ENCODE measurements around the gene NDUFC2.
"Not testable (repeated sequence)": the region's sequence is repeated elsewhere in the genome, so short reads cannot be mapped to it uniquely, and the experiment has no call there.

Gene NDUFC2

DNA sequence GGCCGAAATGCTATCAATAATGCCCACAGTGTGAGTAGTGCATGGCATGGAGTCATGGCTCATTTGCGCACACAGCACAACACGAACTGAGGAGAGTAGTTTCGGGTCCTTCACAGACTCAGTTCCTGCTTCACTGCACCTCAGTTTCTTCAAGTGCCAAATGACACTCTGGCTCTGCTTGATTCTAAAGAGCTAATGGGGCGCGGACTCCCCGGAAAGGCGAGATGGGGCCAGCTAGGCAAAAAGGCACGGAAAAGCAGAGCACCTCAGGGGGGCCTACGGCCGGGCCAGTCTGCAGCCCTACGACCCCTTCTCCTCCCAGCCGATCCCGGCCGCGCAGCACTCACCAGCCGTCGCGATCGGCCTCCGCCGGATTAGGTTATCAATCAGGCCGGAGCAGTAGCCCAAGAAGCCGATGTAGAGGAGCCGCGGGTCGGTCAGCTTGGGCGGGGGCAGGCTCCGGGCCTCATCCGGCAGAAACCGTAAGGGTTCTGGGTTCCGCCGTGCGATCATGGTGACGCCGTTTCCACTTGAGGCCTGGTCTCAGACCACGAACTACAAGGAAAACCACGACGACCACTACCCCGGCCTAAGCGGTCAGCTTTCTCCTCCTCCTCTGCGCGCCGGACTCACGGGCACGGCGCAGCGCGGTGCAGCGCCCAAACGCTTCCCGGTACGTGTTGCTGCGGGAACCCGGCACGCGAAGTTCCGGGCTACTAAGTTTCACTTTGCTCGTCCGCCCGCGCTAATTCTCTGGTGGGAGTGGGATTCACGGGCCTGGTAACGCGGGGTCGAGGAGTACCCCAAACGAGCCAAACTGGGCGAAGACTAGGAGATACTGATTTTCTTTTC, at the start of gene NDUFC2:
Gene NDUFC2, minus strand, starts transcription at position 631 of the 852 bp plus-strand sequence. Its CDS starts 118 bp downstream, at position 513.
- DNase-seq = peak; percentile 80

DNA sequence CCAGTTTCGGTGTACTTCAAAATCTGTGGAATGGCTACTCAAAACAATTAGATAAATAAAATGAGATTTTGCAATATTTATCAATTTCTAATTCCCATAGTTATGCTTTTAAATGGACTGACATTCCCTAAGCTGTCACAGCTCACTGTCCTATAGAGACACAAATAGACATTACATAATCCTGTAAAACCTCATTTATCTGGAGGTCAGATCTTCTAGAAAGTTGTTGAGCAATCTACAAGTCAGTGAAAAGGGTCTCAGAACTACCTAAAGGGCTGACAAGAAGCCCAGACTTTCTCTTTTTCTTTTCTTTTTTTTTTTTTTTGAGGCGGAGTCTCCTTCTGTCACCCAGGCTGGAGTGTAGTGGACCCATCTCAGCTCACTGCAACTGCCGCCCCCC, 47.7 kb upstream of the NDUFC2 start:
- no peak for DNase-seq

DNA sequence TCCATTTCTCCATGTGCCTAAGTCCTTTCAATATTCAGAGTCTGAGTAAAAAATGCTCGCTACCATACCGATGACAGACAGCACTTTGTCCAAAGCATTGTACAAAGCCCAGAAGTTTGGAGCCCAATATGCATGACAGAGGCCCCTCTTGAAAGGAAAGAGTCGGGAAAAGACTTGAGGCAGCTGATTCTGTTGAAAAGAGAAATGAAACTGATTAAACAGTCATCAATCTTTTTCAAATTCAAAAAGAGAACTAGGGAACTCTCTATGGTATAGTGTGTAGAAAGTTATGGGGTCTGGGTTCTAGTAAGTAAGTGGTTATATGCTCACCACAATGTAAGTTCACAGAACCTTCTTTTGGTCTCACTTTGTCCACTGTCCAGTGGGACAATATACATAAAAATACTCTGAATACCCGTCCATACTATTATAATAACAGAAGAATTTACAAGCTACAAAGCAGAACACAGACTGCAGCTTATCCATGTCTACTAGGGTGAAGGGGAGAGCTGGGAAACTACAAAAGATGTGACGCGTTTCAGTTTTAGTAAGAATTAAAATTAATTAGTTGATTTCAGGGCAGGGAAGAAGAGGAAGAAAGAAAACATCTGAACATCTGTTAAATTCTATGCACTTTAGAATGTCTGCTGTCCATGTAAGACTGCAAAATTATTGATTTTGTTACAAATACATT, 33.1 kb upstream of the NDUFC2 start:
- DNase-seq = no peak

DNA sequence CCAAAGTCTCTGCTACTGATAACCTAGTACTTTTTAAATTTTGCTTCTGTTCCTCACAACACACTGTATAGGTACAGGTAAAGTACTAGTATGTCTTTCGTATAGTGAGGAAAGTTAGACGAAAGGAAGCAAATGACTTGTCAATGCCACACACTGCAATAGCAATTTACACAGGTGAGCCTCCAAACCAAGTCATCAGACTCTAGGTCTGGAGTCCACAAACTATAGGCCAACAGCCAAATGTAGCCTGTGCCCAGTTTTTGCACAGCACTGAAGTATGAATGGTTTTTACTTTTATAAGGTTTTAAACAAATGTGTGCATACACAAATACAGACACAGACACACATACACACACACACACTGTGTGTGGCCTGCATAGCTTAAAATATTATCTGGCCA, 31.6 kb upstream of the NDUFC2 start:
- DNase-seq = no peak

DNA sequence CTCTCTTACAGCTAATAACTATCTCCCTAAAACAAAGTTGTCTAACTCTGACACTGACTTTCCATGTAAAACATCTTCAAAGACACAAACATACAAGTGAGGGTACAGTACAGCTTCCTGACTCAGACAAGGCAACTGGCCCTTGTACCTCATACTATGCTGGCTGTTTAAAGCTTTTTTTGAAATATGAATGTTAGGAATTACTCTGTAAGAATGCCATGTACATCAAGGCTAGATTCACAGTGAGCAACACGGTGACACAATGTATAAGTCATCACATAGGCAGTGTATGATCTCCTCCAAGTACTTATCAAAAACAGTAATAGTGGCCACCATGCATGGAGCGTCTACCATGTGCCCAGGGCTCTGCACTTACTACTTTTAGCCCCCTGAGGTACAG, 31.2 kb upstream of the NDUFC2 start:
- DNase-seq = peak; percentile 49

DNA sequence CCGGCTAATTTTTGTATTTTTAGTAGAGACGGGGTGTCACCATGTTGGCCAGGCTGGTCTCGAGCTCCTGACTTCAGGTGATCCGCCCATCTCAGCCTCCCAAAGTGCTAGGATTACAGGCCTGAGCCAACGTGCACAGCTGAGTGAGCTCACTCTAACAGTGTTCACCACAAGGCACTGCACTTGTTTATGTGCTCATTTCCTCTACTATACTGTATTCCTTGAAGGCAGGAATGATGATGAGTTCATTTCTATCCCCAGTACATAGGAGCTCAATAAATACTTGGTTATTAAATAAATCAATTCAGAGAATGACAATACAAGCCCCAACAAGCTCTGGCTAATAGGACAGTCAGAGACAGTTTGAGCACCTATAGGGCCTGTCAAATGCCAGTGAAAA, 30.7 kb upstream of the NDUFC2 start:
- peak; percentile 15 for DNase-seq

DNA sequence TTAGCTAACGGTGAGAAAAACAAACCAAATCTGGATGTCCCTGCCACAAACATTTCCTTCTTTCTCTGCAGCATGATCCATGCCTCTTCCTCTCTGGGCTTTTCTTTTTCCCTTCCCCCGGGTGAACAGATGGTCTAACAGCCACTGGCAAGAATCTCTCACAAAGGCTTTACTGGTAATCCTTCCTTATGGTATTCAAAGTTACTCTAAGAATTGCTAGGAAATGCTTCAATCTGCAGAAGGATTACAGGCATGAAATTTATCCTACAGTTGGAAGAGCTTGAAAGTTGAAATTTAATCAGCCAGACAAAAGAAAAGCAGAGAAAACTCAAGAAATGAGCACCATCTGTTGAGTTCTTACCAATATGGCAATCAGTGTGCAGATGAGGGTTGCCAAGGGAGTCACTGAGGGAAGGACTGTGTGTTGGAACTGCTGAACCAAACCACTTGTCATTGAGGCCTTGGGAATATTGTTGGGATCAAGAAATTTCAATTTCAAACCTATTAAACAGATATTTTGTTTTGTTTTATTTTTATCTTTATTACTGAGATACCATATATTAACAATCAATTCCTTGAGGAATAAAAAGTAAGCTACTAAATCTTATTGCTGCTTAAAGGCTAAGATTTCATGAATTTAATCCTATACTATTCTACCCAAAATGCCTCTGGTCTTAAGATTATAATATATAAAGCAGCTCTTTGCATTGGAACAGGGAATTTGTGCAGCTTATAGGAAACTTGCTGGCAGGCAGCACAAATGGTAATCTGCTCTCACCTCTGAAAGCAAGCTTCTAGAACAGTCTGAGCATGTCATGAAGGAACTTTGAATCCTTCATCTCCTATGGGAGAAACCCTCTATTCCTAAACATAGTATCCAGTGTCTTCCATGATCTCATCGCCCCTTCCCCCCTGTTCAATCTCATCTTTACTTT, 29.7 kb upstream of the NDUFC2 start:
- DNase-seq = no peak

DNA sequence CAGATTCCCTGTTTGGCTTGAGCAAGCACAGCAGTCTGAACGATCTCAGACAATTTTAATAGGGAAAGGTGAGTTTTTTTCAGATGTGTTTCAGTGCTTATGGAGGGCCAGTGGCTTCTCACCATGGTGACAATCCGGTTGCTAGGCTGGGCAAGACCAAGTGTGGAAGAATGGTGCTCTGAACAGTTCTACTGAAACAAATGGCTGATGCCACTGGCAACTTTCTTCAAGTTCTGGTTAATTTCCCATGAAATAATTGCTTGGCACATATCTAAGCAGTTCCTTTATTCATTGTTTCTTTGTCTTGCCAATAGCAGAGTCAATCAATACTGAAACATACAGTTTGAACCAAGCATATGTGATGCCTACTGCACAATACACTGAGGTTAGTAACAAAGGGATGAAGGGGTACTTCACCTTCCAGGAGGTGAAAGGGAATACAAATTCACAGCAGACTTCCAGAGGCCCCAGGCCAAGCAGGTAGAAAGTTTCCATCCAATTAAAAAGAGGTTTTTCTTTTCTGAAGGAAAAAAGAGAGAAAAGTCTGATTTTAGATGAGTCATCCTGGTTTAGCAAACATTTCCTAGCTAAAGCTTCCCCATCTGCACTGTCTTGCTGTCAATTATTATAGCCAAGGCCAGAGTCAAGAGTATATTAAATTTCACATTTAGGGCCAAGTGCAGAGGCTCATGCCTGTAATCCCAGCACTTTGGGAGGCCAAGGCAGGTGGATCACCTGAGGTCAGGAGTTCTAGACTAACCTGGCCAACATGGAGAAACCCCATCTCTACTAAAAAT, 21.2 kb upstream of the NDUFC2 start:
- DNase-seq = no peak

DNA sequence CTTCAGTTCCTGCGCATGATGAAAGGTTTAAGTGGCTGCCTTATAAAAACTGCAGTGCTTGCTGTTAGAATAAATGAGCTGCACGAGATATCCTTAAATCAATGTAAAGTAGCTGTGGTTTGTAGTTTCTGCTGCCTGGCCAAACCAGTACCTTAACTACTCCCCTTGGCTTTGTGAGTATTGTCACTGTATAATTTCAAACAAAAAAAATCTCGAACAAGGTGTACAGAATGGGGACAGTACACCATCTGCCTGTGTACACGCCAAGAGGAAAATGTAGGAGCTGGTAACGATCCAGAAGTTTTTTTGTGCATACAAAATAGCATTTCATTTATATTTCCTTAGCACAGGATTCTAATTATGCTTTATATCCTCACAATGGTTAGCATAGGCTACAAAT, 20.6 kb upstream of the NDUFC2 start:
- no peak for DNase-seq

DNA sequence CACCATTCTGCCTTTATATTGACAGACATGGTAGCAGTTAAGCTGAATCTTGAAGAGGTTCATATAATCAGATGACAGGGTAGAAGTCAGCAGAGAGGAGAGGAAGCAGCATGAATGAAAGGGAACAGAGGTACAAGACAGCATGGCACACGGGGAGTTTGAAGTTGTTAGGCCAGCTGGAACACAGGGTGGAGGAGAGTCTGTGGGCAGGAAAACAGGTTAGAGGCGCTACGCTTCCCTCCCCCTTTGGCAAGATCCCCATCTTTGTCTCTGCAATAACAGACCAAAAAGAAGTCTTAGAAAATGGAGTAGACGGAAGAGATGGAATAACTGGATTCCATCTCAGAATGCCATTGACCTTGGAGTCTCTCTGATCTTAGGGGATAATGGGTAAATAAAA, 20.0 kb upstream of the NDUFC2 start:
- DNase-seq = no peak

DNA sequence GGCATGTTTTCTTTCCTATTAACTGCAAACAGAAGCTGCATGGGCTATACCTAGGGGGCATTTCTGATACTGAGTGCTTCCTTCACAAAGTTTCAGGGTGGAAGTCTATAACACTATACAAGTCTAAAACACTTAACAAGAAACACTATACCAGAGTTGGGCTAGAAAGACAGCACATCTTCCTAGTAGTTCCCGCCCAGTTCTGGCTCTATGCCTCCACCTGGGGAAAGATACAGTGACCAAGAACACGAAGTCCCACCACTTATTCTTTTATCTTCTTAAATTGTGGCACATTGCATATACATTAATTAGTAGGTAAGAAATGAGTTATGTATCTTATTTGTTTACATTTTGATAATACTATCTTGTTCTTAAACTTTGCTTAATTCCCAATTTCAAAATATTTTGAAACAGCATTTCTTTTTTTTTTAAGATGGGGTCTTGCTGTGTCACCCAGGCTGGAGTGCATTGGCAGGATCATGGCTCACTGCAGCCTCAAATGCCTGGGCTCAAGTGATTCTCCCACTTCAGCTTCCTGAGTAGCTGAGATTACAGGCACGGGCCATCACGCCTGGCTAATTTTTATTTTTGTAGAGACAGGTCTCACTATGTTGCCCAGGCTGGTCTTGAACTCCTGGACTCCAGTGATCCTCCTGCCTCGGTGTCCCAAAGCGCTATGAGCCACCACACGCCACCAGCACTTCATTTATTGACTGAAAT, 18.2 kb upstream of the NDUFC2 start:
- DNase-seq = no peak

DNA sequence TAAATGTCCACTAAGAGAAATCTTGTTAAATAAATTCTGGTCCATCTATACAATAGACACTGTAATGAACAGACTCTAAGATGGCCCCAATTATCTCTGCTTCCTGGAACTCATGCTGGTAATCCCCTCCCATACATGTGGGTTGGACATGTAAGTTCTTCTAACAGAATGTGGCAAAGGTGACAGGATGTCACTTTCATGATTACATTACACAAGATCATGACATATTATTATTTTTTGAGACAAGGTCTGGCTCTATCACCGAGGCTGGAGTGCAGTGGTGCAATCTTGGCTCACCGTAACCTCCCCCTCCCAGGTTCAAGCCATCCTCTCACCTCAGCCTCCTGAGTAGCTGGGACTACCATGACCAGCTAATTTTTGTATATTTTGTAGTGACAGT, 14.6 kb upstream of the NDUFC2 start:
- DNase-seq = no peak

DNA sequence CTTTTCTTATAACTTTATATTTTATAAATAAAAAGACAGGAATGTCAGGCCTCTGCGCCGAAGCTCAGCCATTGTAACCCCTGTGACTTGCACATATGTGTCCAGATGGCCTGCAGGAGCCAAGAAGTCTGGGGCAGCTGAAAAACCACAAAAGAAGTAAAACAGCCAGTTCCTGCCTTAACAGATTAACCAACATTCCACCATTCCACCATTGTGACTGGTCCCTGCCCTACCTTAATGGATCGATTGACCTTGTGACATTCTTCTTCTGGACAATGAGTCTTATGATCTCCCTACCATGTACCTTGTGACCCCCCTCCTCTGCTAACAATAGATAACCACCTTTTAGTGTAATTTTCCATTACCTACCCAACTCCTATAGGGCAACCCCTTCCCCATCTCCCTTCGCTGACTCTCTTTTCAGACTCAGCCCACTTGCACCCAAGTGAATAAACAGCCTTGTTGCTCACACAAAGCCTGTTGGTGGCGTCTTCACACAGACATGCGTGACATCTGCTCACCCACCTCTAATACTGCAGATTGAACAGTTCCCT, 6.9 kb upstream of the NDUFC2 start:
- not testable (repeated sequence) for DNase-seq

DNA sequence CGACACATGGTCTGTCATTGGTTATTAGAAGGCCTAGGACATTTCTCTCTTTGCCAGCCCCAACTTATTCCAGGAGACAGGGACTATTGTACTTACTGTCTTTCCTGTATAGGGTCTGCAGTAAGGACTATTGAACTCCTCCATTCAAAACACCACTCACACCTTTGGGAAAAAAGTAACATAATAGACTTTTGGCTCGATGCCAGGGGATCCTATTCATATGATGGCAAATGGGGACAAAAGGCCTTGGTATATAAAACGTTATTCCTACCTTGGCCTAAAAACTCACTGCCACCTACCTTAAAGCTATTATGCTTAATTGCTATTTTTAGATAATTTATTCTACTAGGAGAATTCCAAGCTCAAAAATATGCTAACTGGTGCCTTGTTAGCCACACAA, 6.3 kb upstream of the NDUFC2 start:
- no peak for DNase-seq

DNA sequence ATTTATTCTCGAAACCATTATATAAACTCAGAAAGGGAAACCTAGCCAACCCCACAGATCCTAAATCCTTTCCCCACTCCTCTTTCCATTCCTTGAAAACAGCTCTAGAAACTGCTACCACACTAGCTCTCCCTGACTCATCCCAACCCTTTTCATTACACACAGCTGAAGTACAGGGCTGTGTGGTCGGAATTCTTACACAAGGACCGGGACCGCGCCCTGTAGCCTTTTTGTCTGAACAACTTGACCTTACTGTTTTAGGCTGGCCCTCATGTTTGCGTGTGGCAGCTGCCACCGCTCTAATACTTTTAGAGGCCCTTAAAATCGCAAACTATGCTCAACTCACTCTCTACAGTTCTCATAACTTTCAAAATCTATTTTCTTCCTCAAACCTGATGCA, 4.8 kb upstream of the NDUFC2 start:
- DNase-seq = not testable (repeated sequence)

DNA sequence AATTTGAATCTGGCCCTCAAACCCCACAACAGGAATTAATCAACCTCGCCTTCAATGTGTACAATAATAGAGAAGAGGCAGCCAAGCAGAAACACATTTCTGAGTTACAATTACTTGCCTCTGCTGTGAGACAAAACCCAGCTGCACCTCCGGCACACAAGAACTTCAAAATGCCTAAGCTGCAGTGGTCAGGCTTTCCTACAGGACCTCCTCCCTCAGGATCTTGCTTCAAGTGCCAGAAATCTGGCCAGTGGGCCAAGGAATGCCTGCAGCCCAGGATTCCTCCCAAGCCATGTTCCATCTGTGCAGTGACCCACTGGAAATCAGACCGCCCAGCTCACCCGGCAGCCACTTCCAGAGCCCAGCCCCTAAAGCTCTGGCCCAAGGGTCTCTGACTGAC, 3.4 kb upstream of the NDUFC2 start:
- DNase-seq = no peak

DNA sequence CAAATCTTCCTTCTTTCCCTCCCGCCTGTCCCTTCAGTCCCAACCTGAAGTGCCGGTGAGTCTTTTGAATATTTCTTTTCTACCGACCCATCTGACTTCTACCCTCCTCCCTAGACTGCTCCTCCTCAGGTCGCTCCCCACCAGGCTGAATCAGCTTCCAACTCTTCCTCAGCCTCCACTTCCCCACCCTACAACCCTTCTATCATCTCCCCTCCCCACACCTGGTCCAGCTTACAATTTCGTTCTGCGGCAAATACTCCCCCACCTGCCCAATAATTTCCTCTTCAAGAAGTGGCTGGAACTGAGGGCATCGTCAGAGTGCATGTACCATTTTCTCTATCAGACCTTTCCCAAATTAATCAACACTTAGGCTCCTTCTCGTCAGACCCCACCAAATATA, 2.5 kb upstream of the NDUFC2 start:
- no peak for DNase-seq

DNA sequence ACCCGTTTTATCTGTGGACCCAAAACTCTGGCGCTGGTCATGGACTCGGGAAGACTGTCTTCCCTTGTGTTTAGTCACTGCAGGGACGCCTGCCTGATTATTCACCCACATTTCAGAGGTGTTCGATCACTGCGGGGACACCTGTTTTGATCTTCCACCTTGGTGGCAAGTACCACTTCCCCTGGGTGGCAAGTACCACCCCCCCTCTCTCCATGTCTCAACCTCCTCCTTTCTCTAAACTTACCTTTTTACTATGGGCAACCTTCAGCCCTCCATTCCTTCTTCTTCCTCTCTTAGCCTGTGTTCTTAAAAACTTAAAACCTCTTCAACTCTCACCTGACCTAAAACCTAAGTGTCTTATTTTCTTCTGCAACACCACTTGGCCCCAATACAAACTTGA, 1.9 kb upstream of the NDUFC2 start:
- DNase-seq = no peak

DNA sequence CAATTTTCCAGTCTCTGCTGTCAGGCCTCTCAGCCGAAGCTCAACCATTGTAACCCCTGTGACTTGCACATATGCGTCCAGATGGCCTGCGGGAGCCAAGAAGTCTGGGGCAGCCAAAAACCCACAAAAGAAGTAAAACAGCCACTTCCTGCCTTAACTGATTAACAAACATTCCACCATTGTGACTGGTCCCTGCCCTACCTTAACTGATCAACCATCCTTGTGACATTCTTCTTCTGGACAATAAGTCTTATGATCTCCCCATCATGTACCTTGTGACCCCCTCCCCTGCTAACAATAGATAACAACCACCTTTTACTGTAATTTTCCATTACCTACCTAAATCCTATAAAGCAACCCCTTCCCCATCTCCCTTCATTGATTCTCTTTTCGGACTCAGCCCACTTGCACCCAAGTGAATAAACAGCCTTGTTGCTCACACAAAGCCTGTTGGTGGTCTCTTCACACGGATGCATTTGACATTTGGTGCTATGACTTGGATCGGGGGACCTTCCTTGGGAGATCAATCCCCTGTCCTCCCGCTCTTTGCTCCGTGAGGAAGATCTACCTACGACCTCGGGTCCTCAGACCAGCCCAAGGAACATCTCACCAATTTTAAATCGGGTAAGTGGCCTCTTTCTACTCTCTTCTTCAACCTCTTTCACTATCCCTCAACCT, 1.3 kb upstream of the NDUFC2 start:
- peak; percentile 32 for DNase-seq

DNA sequence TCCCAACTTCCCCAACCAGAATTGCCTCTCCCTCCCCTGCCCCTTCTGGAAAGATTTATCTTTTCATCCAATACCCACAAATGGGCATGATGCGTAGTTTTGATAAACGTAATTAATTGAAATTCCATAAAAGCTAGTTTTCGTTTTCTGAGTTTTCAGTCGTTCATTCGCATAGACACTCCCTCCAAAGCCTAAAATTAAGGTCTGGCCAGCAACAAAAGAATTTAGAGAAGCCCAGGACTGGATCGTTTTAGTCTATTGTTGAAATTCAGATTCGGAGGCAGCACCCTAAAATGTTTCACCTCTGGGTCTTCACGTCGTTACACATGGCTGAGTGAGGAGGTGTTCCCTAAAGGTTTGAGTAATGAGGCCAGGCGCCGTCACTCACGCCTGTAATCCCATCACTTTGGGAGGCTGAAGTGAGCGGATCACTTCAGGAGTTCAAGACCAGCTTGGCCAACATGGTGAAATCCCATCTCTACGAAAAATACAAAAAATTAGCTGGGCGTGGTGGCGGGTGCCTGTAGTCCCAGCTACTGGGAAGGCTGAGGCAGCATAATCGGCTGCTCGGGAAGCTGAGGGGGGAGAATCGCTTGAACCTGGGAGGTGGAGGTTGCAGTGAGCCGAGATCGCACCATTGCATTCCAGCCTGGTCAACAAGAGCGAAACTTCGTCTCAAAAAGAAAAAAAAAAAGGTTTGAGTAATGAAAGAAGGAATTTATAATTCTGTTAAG, 589 bp upstream of the NDUFC2 start:
- DNase-seq = no peak
